IMR-90 (cell line): ENCODE measurements around the gene FGF5. TPM values are rescaled to one million over a fixed set of nuclear protein-coding genes. Genes with fewer than 3 reads are reported as not detected.

Experiments used
- ATAC-seq: fragments of 200-7000 bp; cut with Tn5 transposase; 2 replicates; pipeline ENCODE4 v1.9.1; 2020; ENCODE audit warnings: low read depth, mild to moderate bottlenecking, moderate library complexity
- BruUV-seq: library from RNA; stranded (reverse); fragments of 400-500 nt; replicated peaks from 2 replicates; lab custom pipeline; 2021; lab: Mats Ljungman, UMichigan
- CTCF ChIA-PET: fragments of 300-600 bp; formaldehyde crosslinking; extraction: SDS; loops from one replicate; lab custom pipeline; 2021; ENCODE audit warnings: antibody characterized with exemption; lab: Yijun Ruan, JAX
- POLR2A ChIA-PET: fragments of 300-600 bp; sonication (Branson Sonifier 250); formaldehyde crosslinking; loops from one replicate; lab custom pipeline; 2022; ENCODE audit warnings: antibody characterized with exemption; ENCODE audit not compliant: unreplicated experiment; lab: Charles Lee
- DNase-seq: peaks from one replicate; pipeline ENCODE4 v3.0.0; 2013
- H2AFZ ChIP-seq: replicated peaks from 2 replicates; pipeline ENCODE3; 2013; ENCODE audit warnings: low read length, mild to moderate bottlenecking; ENCODE audit not compliant: poor library complexity
- H2AK5ac ChIP-seq: 2 replicates; pipeline ENCODE4 v1.6.1; 2013; ENCODE audit warnings: low read depth, low read length, inconsistent platforms
- H2AK9ac ChIP-seq: replicated peaks from 2 replicates; pipeline ENCODE3; 2013; ENCODE audit warnings: mild to moderate bottlenecking, low read depth, low read length, moderate library complexity; ENCODE audit not compliant: poor library complexity
- H2BK120ac ChIP-seq: 2 replicates; pipeline ENCODE4 v1.6.1; 2013; ENCODE audit warnings: low read depth, low read length, inconsistent platforms
- H2BK15ac ChIP-seq: 3 replicates; pipeline ENCODE4 v1.6.1; 2013; ENCODE audit warnings: low read depth, low read length, inconsistent platforms
- H2BK20ac ChIP-seq: 2 replicates; pipeline ENCODE4 v1.6.1; 2013; ENCODE audit warnings: low read depth, mild to moderate bottlenecking, inconsistent platforms, low read length, moderate library complexity
- H2BK5ac ChIP-seq: 2 replicates; pipeline ENCODE4 v1.6.1; 2013; ENCODE audit warnings: mild to moderate bottlenecking, low read depth, low read length, inconsistent platforms; ENCODE audit not compliant: poor library complexity, severe bottlenecking
- H3K14ac ChIP-seq: replicated peaks from 2 replicates; pipeline ENCODE4 v1.6.1; 2013; ENCODE audit warnings: low read depth, low read length, inconsistent platforms
- H3K18ac ChIP-seq: 2 replicates; pipeline ENCODE4 v1.6.1; 2013; ENCODE audit warnings: low read depth, low read length, control low read depth
- H3K23ac ChIP-seq: 2 replicates; pipeline ENCODE4 v1.6.1; 2013; ENCODE audit warnings: low read depth, low read length, inconsistent platforms
- H3K27ac ChIP-seq: 2 replicates; pipeline ENCODE4 v1.5.1; 2013; ENCODE audit warnings: mild to moderate bottlenecking, control low read depth, low read length; ENCODE audit not compliant: insufficient read depth
- H3K27me3 ChIP-seq: 2 replicates; pipeline ENCODE4 v1.6.1; 2013; ENCODE audit warnings: low read length; ENCODE audit not compliant: control insufficient read depth, insufficient read depth
- H3K36me3 ChIP-seq: 2 replicates; pipeline ENCODE4 v1.6.1; 2013; ENCODE audit warnings: low read length, mixed read lengths; ENCODE audit not compliant: control insufficient read depth, insufficient read depth
- H3K4ac ChIP-seq: 2 replicates; pipeline ENCODE4 v1.6.1; 2013; ENCODE audit warnings: low read depth, low read length, inconsistent platforms
- H3K4me1 ChIP-seq: 2 replicates; pipeline ENCODE4 v1.6.1; 2013; ENCODE audit warnings: low read length, mixed read lengths; ENCODE audit not compliant: control insufficient read depth, insufficient read depth
- H3K4me2 ChIP-seq: 2 replicates; pipeline ENCODE4 v1.6.1; 2013; ENCODE audit warnings: low read depth, mild to moderate bottlenecking, control low read depth, low read length, moderate library complexity
- H3K4me3 ChIP-seq: 2 replicates; pipeline ENCODE4 v1.5.1; 2013; ENCODE audit warnings: low read depth, mild to moderate bottlenecking, control low read depth, low read length, moderate library complexity; ENCODE audit not compliant: insufficient read depth
- H3K56ac ChIP-seq: 2 replicates; pipeline ENCODE4 v1.6.1; 2013; ENCODE audit warnings: low read length, inconsistent platforms; ENCODE audit not compliant: insufficient read depth; ENCODE audit errors: extremely low read depth
- H3K79me1 ChIP-seq, 2 experiments: 2 replicates each; pipeline ENCODE4 v1.6.1; 2013; ENCODE audit warnings: low read length in 2 of 2, inconsistent platforms in 1 of 2, low read depth in 1 of 2
- H3K9ac ChIP-seq: 2 replicates; pipeline ENCODE4 v1.6.1; 2013; ENCODE audit warnings: low read depth, low read length, control low read depth
- H3K9me1 ChIP-seq: 2 replicates; pipeline ENCODE4 v1.6.1; 2013; ENCODE audit warnings: low read length, inconsistent platforms; ENCODE audit not compliant: insufficient read depth
- H3K9me3 ChIP-seq: 2 replicates; pipeline ENCODE4 v1.6.1; 2013; ENCODE audit warnings: low read length; ENCODE audit not compliant: control insufficient read depth, insufficient read depth
- H4K20me1 ChIP-seq: 2 replicates; pipeline ENCODE4 v1.6.1; 2013; ENCODE audit warnings: low read length, inconsistent platforms; ENCODE audit not compliant: insufficient read depth
- H4K5ac ChIP-seq: 2 replicates; pipeline ENCODE4 v1.6.1; 2013; ENCODE audit warnings: mild to moderate bottlenecking, low read depth, low read length, control low read depth
- H4K8ac ChIP-seq, 2 experiments: 2 replicates each; pipeline ENCODE4 v1.6.1; 2013; ENCODE audit warnings: low read depth in 2 of 2, low read length in 2 of 2, control low read depth in 1 of 2, inconsistent platforms in 1 of 2
- H4K91ac ChIP-seq: 2 replicates; pipeline ENCODE4 v1.6.1; 2013; ENCODE audit warnings: low read depth, low read length, inconsistent platforms; ENCODE audit not compliant: insufficient read depth
- BHLHE40 ChIP-seq: fragments of 150-350 bp; IDR thresholded peaks from 2 replicates; pipeline ENCODE4 v1.6.1; 2016; ENCODE audit warnings: mild to moderate bottlenecking, low read depth, low read length
- CEBPB ChIP-seq: IDR thresholded peaks from 2 replicates; pipeline ENCODE4 v1.6.1; 2012; ENCODE audit warnings: low read depth, low read length, improper control_type of control experiment
- CHD1 ChIP-seq: IDR thresholded peaks from 2 replicates; pipeline ENCODE4 v1.6.1; 2012; ENCODE audit warnings: low read depth, low read length, improper control_type of control experiment
- CTCF ChIP-seq: conservative IDR thresholded peaks from 2 replicates; pipeline ENCODE4 v1.5.1; 2012; ENCODE audit warnings: mild to moderate bottlenecking, low read depth, low read length, improper control_type of control experiment
- ELK1 ChIP-seq: fragments of 150-350 bp; IDR thresholded peaks from 2 replicates; pipeline ENCODE4 v1.6.1; 2016; ENCODE audit warnings: low read depth, mild to moderate bottlenecking, low read length, moderate library complexity, borderline replicate concordance
- FOS ChIP-seq: fragments of 150-350 bp; IDR thresholded peaks from 2 replicates; pipeline ENCODE4 v1.6.1; 2016; ENCODE audit warnings: low read depth, low read length
- MAFK ChIP-seq: IDR thresholded peaks from 2 replicates; pipeline ENCODE4 v1.6.1; 2012; ENCODE audit warnings: low read depth, low read length, improper control_type of control experiment
- MAZ ChIP-seq: IDR thresholded peaks from 2 replicates; pipeline ENCODE4 v1.6.1; 2012; ENCODE audit warnings: low read depth, mild to moderate bottlenecking, low read length, improper control_type of control experiment, moderate library complexity, borderline replicate concordance
- MXI1 ChIP-seq: IDR thresholded peaks from 2 replicates; pipeline ENCODE4 v1.6.1; 2012; ENCODE audit warnings: low read depth, mild to moderate bottlenecking, low read length, moderate library complexity, borderline replicate concordance
- NFE2L2 ChIP-seq: fragments of 150-350 bp; IDR thresholded peaks from 2 replicates; pipeline ENCODE4 v1.6.1; 2016; ENCODE audit warnings: low read depth, mild to moderate bottlenecking, low read length
- POLR2A ChIP-seq: IDR thresholded peaks from 2 replicates; pipeline ENCODE4 v1.6.1; 2012; ENCODE audit warnings: mild to moderate bottlenecking, low read depth, low read length
- RCOR1 ChIP-seq: IDR thresholded peaks from 2 replicates; pipeline ENCODE4 v1.6.1; 2012; ENCODE audit warnings: mild to moderate bottlenecking, low read length, improper control_type of control experiment; ENCODE audit not compliant: insufficient replicate concordance
- RFX5 ChIP-seq: IDR thresholded peaks from 2 replicates; pipeline ENCODE4 v1.8.0; 2012; ENCODE audit warnings: low read depth, mild to moderate bottlenecking, low read length, moderate library complexity
- SMC3 ChIP-seq: fragments of 150-350 bp; IDR thresholded peaks from 2 replicates; pipeline ENCODE4 v1.6.1; 2016; ENCODE audit warnings: low read depth, mild to moderate bottlenecking, antibody characterized with exemption, low read length, moderate library complexity
- USF2 ChIP-seq: fragments of 150-350 bp; IDR thresholded peaks from 2 replicates; pipeline ENCODE4 v1.6.1; 2017; ENCODE audit warnings: mild to moderate bottlenecking, antibody characterized with exemption, low read length, low read depth
- WGBS, 2 experiments: methylation state at CpG; one replicate each; pipeline versions ENCODE4 v1.1.5 to v1.1.7; 2013; ENCODE audit warnings: missing lambda C conversion rate in 2 of 2; ENCODE audit not compliant: insufficient read length in 1 of 2; ENCODE audit errors: extremely low coverage in 2 of 2; 5-methylcytosine and 5-hydroxymethylcytosine counted together
- dilution Hi-C: fragments of 300-500 bp; cut with HindIII; formaldehyde crosslinking; loops from one replicate; pipeline ENCODE4 v1.14.3; 2018; ENCODE audit warnings: low sequenced_read_pairs; ENCODE audit not compliant: unreplicated experiment
- in situ Hi-C: fragments of 300-500 bp; cut with MboI; formaldehyde crosslinking; loops from 3 replicates; pipeline ENCODE4 v1.14.3; 2019; ENCODE audit warnings: low sequenced_read_pairs, inconsistent platforms, mixed read lengths
- intact Hi-C: fragments of 100-400 bp; cut with micrococcal nuclease; formaldehyde crosslinking; loops from 2 replicates; pipeline ENCODE4 v1.10.0; 2022
- polyA plus RNA-seq, 3 experiments: library from polyadenylated mRNA; depleted of rRNA; stranded (reverse); fragments of >200 nt; gene quantifications; 2 replicates each; pipeline ENCODE4 v1.2.3, GENCODE V29; 2012; ENCODE audit warnings: low replicate concordance in 1 of 3
- total RNA-seq: library from RNA; depleted of rRNA; stranded (reverse); fragments of >200 nt; gene quantifications from 2 replicates; pipeline ENCODE4 v1.2.3, GENCODE V29; 2012

FGF5 gene
- total and polyA plus RNA-seq, 2 of the 4 experiments (the other 2 are of a cell fraction), result 18.6 to 42.1 TPM

GRCh38 chr4:80331693-80332092 lies 65.2 kb downstream of the FGF5 start:
- H3K9me1 ChIP-seq, result no peaks in the 10 kb centered on the region
- no peak overlapping the region for H2AK5ac ChIP-seq
- peaks cover 4% of the 10 kb centered on the region; the same call in 1 of the 2 replicates for H3K4me1 ChIP-seq
- no peak overlapping the region for H3K18ac ChIP-seq
- H3K36me3 ChIP-seq, result no peaks in the 10 kb centered on the region
- H3K4ac ChIP-seq, result no peak overlapping the region
- no peak overlapping the region for H4K91ac ChIP-seq
- in situ Hi-C loops, result loop anchor here (10.0 to 25.0 kb wide), 2 partner anchors 107 to 1394 kb away; partner anchors contain the start of gene PAQR3
- no peak for DNase-seq
- no peak overlapping the region for H3K4me3 ChIP-seq
- no peak overlapping the region for H3K23ac ChIP-seq
- no peak for TF ChIP-seq MXI1
- no peak for TF ChIP-seq NFE2L2
- no peak for TF ChIP-seq CHD1
- no peak for TF ChIP-seq USF2
- TF ChIP-seq SMC3, result no peak
- TF ChIP-seq ELK1, result no peak
- no peak for TF ChIP-seq BHLHE40
- TF ChIP-seq POLR2A, result no peak
- TF ChIP-seq CTCF, result no peak
- TF ChIP-seq CEBPB, result no peak
- TF ChIP-seq MAFK, result no peak
- no peak for TF ChIP-seq RCOR1
- TF ChIP-seq FOS, result no peak
- no peak for TF ChIP-seq RFX5
- TF ChIP-seq MAZ, result no peak
- no peak overlapping the region for H2BK15ac ChIP-seq
- dilution Hi-C loops, result no loop called here
- H3K4me2 ChIP-seq, result no peak overlapping the region
- H2BK120ac ChIP-seq, result no peak overlapping the region
- no peak overlapping the region for H2BK5ac ChIP-seq
- H3K9me3 ChIP-seq, result no peaks in the 10 kb centered on the region
- no TSS peak for BruUV-seq
- no peak overlapping the region for H2AK9ac ChIP-seq
- no peaks in the 10 kb centered on the region for H4K20me1 ChIP-seq
- H3K14ac ChIP-seq, result no peak overlapping the region
- ATAC-seq, result no peak
- H3K27me3 ChIP-seq, result no peaks in the 10 kb centered on the region
- H4K8ac ChIP-seq, result no peak overlapping the region
- peaks cover 0 to 11% of the 10 kb centered on the region in 2 experiments; a peak in 1 of 4 replicates for H3K79me1 ChIP-seq
- no peak overlapping the region for H3K56ac ChIP-seq
- POLR2A ChIA-PET, result no interaction called here
- CTCF ChIA-PET, result no interaction called here
- intact Hi-C loops, result no loop called here
- H4K5ac ChIP-seq, result no peak overlapping the region
- H2AFZ ChIP-seq, result no peak overlapping the region
- no CpG with 5 or more reads among the region's 2 CpGs for WGBS, 2 experiments
- H2BK20ac ChIP-seq, result no peak overlapping the region
- H3K27ac ChIP-seq, result no peak overlapping the region
- no peak overlapping the region for H3K9ac ChIP-seq
